Measurements from ENCODE around the gene CACNA1F.

DNA sequence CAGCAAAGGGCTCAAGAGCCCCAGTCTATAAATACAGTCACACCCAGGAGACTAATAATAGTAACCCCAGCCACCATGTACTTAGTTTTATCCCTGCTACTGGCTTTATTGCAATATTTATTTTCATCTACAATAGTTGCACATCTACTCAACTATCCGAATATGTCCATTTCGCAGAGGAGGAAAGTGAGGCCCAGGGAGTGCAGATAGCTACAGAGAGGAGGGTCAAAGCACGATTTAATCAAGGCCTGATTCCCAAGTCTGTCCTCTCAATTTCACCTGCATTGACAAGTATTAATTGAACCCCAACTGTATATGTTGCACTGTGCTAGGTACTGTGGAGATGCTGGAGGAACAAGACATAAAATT lies 65.4 kb downstream of the CACNA1F start:
- TF ChIP-seq, protein P1, sequence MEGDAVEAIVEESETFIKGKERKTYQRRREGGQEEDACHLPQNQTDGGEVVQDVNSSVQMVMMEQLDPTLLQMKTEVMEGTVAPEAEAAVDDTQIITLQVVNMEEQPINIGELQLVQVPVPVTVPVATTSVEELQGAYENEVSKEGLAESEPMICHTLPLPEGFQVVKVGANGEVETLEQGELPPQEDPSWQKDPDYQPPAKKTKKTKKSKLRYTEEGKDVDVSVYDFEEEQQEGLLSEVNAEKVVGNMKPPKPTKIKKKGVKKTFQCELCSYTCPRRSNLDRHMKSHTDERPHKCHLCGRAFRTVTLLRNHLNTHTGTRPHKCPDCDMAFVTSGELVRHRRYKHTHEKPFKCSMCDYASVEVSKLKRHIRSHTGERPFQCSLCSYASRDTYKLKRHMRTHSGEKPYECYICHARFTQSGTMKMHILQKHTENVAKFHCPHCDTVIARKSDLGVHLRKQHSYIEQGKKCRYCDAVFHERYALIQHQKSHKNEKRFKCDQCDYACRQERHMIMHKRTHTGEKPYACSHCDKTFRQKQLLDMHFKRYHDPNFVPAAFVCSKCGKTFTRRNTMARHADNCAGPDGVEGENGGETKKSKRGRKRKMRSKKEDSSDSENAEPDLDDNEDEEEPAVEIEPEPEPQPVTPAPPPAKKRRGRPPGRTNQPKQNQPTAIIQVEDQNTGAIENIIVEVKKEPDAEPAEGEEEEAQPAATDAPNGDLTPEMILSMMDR (conservative IDR thresholded peaks at IDR 0.05; ENCODE audit: low read depth, low read length), result no peak
- TF ChIP-seq EZH2 (IDR thresholded peaks at IDR 0.05; ENCODE audit: low read length, unreplicated experiment), result no peak
